Vagina (tissue), 2 donors: ENCODE measurements around the gene STAMBP. TPM values are rescaled to one million over a fixed set of nuclear protein-coding genes. Genes with fewer than 3 reads are reported as not detected.

Experiments used
- DNase-seq, 2 donors: peaks; one replicate each; pipeline ENCODE4 v3.0.0-alpha.2; 2017; ENCODE audit errors: extremely low spot score in 2 of 2
- H3K27ac ChIP-seq: fragments of 200-600 bp; sonication (generic); one replicate; pipeline ENCODE4 v1.5.1; 2019
- H3K27me3 ChIP-seq: fragments of 200-600 bp; sonication (generic); one replicate; pipeline ENCODE4 v1.5.1; 2019
- H3K36me3 ChIP-seq, 2 donors: fragments of 200-600 bp; sonication (generic); one replicate each; pipeline ENCODE4 v1.5.1; 2017 to 2019
- H3K4me1 ChIP-seq: fragments of 200-600 bp; sonication (generic); one replicate; pipeline ENCODE4 v1.5.1; 2019
- H3K4me3 ChIP-seq, 2 donors: fragments of 200-600 bp; sonication (generic); 1 replicate in 1 of 2; 2 replicates in 1 of 2; pipeline ENCODE4 v1.5.1; 2016 to 2019
- H3K9me3 ChIP-seq: fragments of 200-600 bp; sonication (generic); one replicate; pipeline ENCODE4 v1.5.1; 2019
- CTCF ChIP-seq, 3 experiments: fragments of 450-650 bp in 2 of 3; fragments of 200-600 bp in 1 of 3; sonication (generic) in 1 of 3; IDR thresholded peaks; one replicate each; pipeline ENCODE4 v1.5.1; 2017 to 2019; ENCODE audit warnings: antibody characterized with exemption in 3 of 3, mild to moderate bottlenecking in 2 of 3, moderate library complexity in 2 of 3
- POLR2A ChIP-seq, 2 donors: fragments of 450-650 bp; IDR thresholded peaks; one replicate each; pipeline ENCODE4 v1.6.1; 2017; ENCODE audit warnings: antibody characterized with exemption in 2 of 2, mild to moderate bottlenecking in 2 of 2, moderate library complexity in 2 of 2
- POLR2AphosphoS5 ChIP-seq, 2 donors: sonication (generic); formaldehyde crosslinking; IDR thresholded peaks; one replicate each; pipeline ENCODE4 v1.9.0; 2017; ENCODE audit warnings: antibody characterized with exemption in 2 of 2, mild to moderate bottlenecking in 2 of 2, low read depth in 1 of 2; ENCODE audit not compliant: insufficient read depth in 1 of 2
- intact Hi-C: fragments of 100-400 bp; cut with DNase I; formaldehyde crosslinking; loops from one replicate; pipeline ENCODE4 v1.15.1; 2023
- total RNA-seq: library from RNA; depleted of rRNA; stranded (reverse); fragments of >200 nt; gene quantifications from one replicate; pipeline ENCODE4 v1.2.3, GENCODE V29; 2016

STAMBP gene
- total RNA-seq, 1 donor from 2014 or later, result 30.4 TPM

DNA sequence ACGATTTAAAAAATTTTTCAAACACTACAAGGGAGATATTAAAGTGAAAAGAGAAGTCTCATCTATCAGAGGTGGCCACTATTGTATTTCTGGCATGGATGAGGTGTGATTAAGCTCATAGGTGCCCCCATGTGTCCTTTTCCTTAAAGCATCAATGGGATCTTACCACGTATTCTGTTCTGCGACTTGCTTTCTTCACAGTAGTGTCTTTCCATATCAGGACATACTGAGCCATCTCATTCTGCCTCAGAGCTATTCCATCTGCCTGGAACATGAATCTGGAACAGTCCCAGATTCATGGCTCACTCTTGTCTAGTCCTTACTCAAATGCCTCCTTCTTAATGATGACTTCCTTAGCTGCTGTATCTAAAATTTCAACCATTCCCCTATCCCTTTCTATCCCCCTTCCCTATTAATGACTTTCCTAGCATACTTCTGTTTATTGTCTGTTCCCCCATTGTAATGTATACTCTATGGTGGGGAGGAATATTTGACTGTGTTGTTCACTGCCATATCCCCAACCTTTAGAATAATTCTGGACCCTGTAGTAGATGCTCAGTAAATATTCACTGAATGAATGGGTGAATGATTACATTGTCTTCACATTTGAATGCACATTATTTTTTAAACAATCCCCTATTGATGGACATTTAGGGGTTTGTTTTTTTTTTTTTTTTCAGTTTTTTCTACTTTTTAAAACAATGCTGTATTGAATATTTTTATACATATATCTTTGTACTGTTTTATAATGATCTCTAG lies 11.1 kb downstream of the STAMBP start:
- no peak for DNase-seq
- peaks cover 18% of the 10 kb centered on the region for H3K4me1 ChIP-seq
- H3K4me3 ChIP-seq, result no peak overlapping the region
- no peaks in the 10 kb centered on the region for H3K27me3 ChIP-seq
- H3K36me3 ChIP-seq, result peaks cover 0 to 21% of the 10 kb centered on the region in 2 donors
- H3K9me3 ChIP-seq, result no peaks in the 10 kb centered on the region
- no peak for TF ChIP-seq POLR2AphosphoS5 (IDR thresholded peaks at IDR 0.05; ENCODE audit: insufficient read depth in 1 of 2, low read depth in 1 of 2)
- TF ChIP-seq CTCF (IDR thresholded peaks at IDR 0.05), result no peak
- TF ChIP-seq POLR2A (IDR thresholded peaks at IDR 0.05), result no peak
- no peak overlapping the region for H3K27ac ChIP-seq
- intact Hi-C loops, result no loop called here

- H3K27me3 ChIP-seq, result no peaks in the 10 kb centered on the region
- intact Hi-C loops, result no loop called here
- H3K4me3 ChIP-seq, result no peak overlapping the region
- DNase-seq, result no peak
- H3K27ac ChIP-seq, result no peak overlapping the region
- peaks cover 18% of the 10 kb centered on the region for H3K4me1 ChIP-seq
- H3K9me3 ChIP-seq, result no peaks in the 10 kb centered on the region
- TF ChIP-seq POLR2AphosphoS5 (IDR thresholded peaks at IDR 0.05; ENCODE audit: insufficient read depth in 1 of 2, low read depth in 1 of 2) (no peak), CTCF (IDR thresholded peaks at IDR 0.05) (no peak), POLR2A (IDR thresholded peaks at IDR 0.05) (no peak)
- peaks cover 0 to 35% of the 10 kb centered on the region in 2 donors for H3K36me3 ChIP-seq
These were observed 13.4 kb downstream of the STAMBP start for GRCh38 chr2:73841912-73842738.

- no peak for TF ChIP-seq POLR2AphosphoS5 (IDR thresholded peaks at IDR 0.05; ENCODE audit: insufficient read depth in 1 of 2, low read depth in 1 of 2)
- TF ChIP-seq POLR2A (IDR thresholded peaks at IDR 0.05), result no peak
- no peak for TF ChIP-seq CTCF (IDR thresholded peaks at IDR 0.05)
- intact Hi-C loops, result no loop called here
- Histone ChIP-seq H3K4me3 (no peak overlapping the region), H3K9me3 (no peaks in the 10 kb centered on the region), H3K27me3 (no peaks in the 10 kb centered on the region), H3K36me3 (peaks cover 0 to 40% of the 10 kb centered on the region in 2 donors), H3K27ac (no peak overlapping the region), H3K4me1 (peaks cover 14% of the 10 kb centered on the region)
- no peak for DNase-seq
These were observed 13.9 kb downstream of the STAMBP start for GRCh38 chr2:73842739-73843019.

GRCh38 chr2:73844087-73844486 lies 15.3 kb downstream of the STAMBP start:
- TF ChIP-seq POLR2A (IDR thresholded peaks at IDR 0.05), result no peak
- no peak for TF ChIP-seq POLR2AphosphoS5 (IDR thresholded peaks at IDR 0.05; ENCODE audit: insufficient read depth in 1 of 2, low read depth in 1 of 2)
- no peak for TF ChIP-seq CTCF (IDR thresholded peaks at IDR 0.05)
- Histone ChIP-seq H3K4me1 (no peaks in the 10 kb centered on the region), H3K27me3 (no peaks in the 10 kb centered on the region), H3K4me3 (no peak overlapping the region), H3K36me3 (peaks cover 0 to 44% of the 10 kb centered on the region in 2 donors), H3K27ac (no peak overlapping the region), H3K9me3 (no peaks in the 10 kb centered on the region)
- intact Hi-C loops, result no loop called here
- no peak for DNase-seq

- H3K27me3 ChIP-seq, result no peaks in the 10 kb centered on the region
- intact Hi-C loops, result no loop called here
- H3K4me3 ChIP-seq, result no peak overlapping the region
- H3K4me1 ChIP-seq, result no peaks in the 10 kb centered on the region
- H3K9me3 ChIP-seq, result no peaks in the 10 kb centered on the region
- H3K27ac ChIP-seq, result no peak overlapping the region
- DNase-seq, result no peak
- peaks cover 0 to 87% of the 10 kb centered on the region in 2 donors for H3K36me3 ChIP-seq
- no peak for TF ChIP-seq CTCF (IDR thresholded peaks at IDR 0.05)
- no peak for TF ChIP-seq POLR2AphosphoS5 (IDR thresholded peaks at IDR 0.05; ENCODE audit: insufficient read depth in 1 of 2, low read depth in 1 of 2)
- no peak for TF ChIP-seq POLR2A (IDR thresholded peaks at IDR 0.05)
These were observed 21.2 kb downstream of the STAMBP start for GRCh38 chr2:73850009-73850408.
